Measurements from ENCODE around the gene GRIA2. TPM values are rescaled to one million over a fixed set of nuclear protein-coding genes. Genes with fewer than 3 reads are reported as not detected.

Gene GRIA2
- total and polyA plus RNA-seq, 7 donors, result 0.09 to 3.0 (median 0.12) TPM; not detected in 3

GRCh38 chr4:157312702-157313101 lies 92.2 kb downstream of the GRIA2 start:
- DNase-seq (no peak), ATAC-seq (no peak)
- no peaks in the 10 kb centered on the region for H3K4me1 ChIP-seq
- no peak for TF ChIP-seq CTCF (IDR thresholded peaks at IDR 0.05)
- H3K27ac ChIP-seq, result no peak overlapping the region
- 67 to 70% (median 69%) methylated on average over 5 of the region's 5 CpGs for WGBS, 3 donors
- H3K4me3 ChIP-seq, result no peak overlapping the region
- no peaks in the 10 kb centered on the region for H3K36me3 ChIP-seq (ENCODE audit: insufficient read depth in 1 of 2, low read depth in 1 of 2)
- no peaks in the 10 kb centered on the region for H3K27me3 ChIP-seq (ENCODE audit: insufficient read depth in 3 of 3, low read length in 2 of 3)
- intact Hi-C loops (cut with DNase I), result no loop called here
- no peaks in the 10 kb centered on the region for H3K9me3 ChIP-seq

GRCh38 chr4:157314906-157315305 lies 94.4 kb downstream of the GRIA2 start:
- H3K4me3 ChIP-seq, result no peak overlapping the region
- 74 to 82% (median 79%) methylated on average over 1 of the region's 1 CpG for WGBS, 3 donors
- no peaks in the 10 kb centered on the region for H3K9me3 ChIP-seq
- no peaks in the 10 kb centered on the region for H3K4me1 ChIP-seq
- no peak for DNase-seq
- H3K27me3 ChIP-seq (ENCODE audit: insufficient read depth in 3 of 3, low read length in 2 of 3), result no peaks in the 10 kb centered on the region
- no peak for TF ChIP-seq CTCF (IDR thresholded peaks at IDR 0.05)
- H3K36me3 ChIP-seq (ENCODE audit: insufficient read depth in 1 of 2, low read depth in 1 of 2), result no peaks in the 10 kb centered on the region
- H3K27ac ChIP-seq, result no peak overlapping the region
- intact Hi-C loops (cut with DNase I), result no loop called here
- no peak for ATAC-seq

- no peak overlapping the region for H3K27ac ChIP-seq
- no peak for ATAC-seq
- DNase-seq, result no peak
- H3K9me3 ChIP-seq, result no peaks in the 10 kb centered on the region
- intact Hi-C loops (cut with DNase I), result no loop called here
- H3K36me3 ChIP-seq (ENCODE audit: insufficient read depth in 1 of 2, low read depth in 1 of 2), result no peaks in the 10 kb centered on the region
- WGBS, 3 donors, result 11 to 19% (median 11%) methylated on average over 1 of the region's 1 CpG
- no peaks in the 10 kb centered on the region for H3K27me3 ChIP-seq (ENCODE audit: insufficient read depth in 3 of 3, low read length in 2 of 3)
- H3K4me3 ChIP-seq, result no peak overlapping the region
- no peaks in the 10 kb centered on the region for H3K4me1 ChIP-seq
- TF ChIP-seq CTCF (IDR thresholded peaks at IDR 0.05), result no peak
Measured at GRCh38 chr4:157315968-157316367, 95.4 kb downstream of the GRIA2 start.

- TF ChIP-seq CTCF (IDR thresholded peaks at IDR 0.05), result no peak
- 88 to 91% (median 90%) methylated on average over 2 of the region's 2 CpGs for WGBS, 3 donors
- ATAC-seq, result no peak
Measured at GRCh38 chr4:157320092-157320491, 99.6 kb downstream of the GRIA2 start.

GRCh38 chr4:157327666-157328065 lies 107.1 kb downstream of the GRIA2 start:
- ATAC-seq (no peak), DNase-seq (no peak)
- intact Hi-C loops (cut with DNase I), result no loop called here
- 49 to 61% (median 58%) methylated on average over 2 of the region's 2 CpGs for WGBS, 3 donors
- H3K36me3 ChIP-seq (ENCODE audit: insufficient read depth in 1 of 2, low read depth in 1 of 2), result no peaks in the 10 kb centered on the region
- no peaks in the 10 kb centered on the region for H3K4me1 ChIP-seq
- H3K27ac ChIP-seq, result no peak overlapping the region
- H3K27me3 ChIP-seq (ENCODE audit: insufficient read depth in 3 of 3, low read length in 2 of 3), result peaks cover 0 to 5% (median 0%) of the 10 kb centered on the region in 3 donors
- no peaks in the 10 kb centered on the region for H3K9me3 ChIP-seq
- no peak for TF ChIP-seq CTCF (IDR thresholded peaks at IDR 0.05)
- no peak overlapping the region for H3K4me3 ChIP-seq

More at GRCh38 chr4:157320092-157320491, 99.6 kb downstream of the GRIA2 start:
- H3K36me3 ChIP-seq (ENCODE audit: insufficient read depth in 1 of 2, low read depth in 1 of 2), result no peaks in the 10 kb centered on the region
- intact Hi-C loops (cut with DNase I), result no loop called here
- no peaks in the 10 kb centered on the region for H3K4me1 ChIP-seq
- H3K9me3 ChIP-seq, result no peaks in the 10 kb centered on the region
- no peak overlapping the region for H3K27ac ChIP-seq
- peaks cover 0 to 2% (median 0%) of the 10 kb centered on the region in 3 donors for H3K27me3 ChIP-seq (ENCODE audit: insufficient read depth in 3 of 3, low read length in 2 of 3)
- no peak for DNase-seq
- no peak overlapping the region for H3K4me3 ChIP-seq

Data from psoas muscle (tissue), 8 donors.